Astrocyte (in vitro differentiated cells and primary cell): ENCODE measurements around the gene F3.

ENCODE experiments used
- EZH2 ChIP-seq: IDR thresholded peaks from 2 replicates; pipeline ENCODE4 v1.6.1; 2012; ENCODE audit warnings: mild to moderate bottlenecking, low read length, inconsistent platforms; ENCODE audit not compliant: insufficient read depth
- TF ChIP-seq, protein P1 (sequence below): IDR thresholded peaks from 2 replicates; pipeline ENCODE4 v1.5.1; 2011; ENCODE audit warnings: low read depth, mild to moderate bottlenecking, inconsistent platforms, low read length, moderate library complexity; ENCODE audit not compliant: insufficient read depth

DNA sequence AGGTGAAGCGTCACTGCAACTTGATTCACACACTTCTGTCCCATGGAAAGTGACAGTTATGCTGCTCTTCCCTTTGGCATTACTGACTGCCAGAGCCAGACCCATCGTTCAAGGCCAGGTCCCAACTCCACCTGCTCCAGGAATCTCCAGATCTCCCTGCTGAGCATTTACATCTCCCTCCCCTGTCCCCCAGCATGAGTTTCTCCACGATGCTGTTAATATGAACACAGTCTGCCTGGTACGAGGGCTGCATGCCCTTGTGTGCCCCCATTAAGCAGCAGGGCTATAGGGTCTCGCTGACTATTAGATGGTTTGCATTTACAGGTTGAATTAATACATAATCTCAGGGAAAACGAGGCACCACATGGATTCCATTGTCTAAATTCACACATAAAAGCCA lies 4.3 kb downstream of the F3 start:
- TF ChIP-seq EZH2 = no peak
- TF ChIP-seq, protein P1, sequence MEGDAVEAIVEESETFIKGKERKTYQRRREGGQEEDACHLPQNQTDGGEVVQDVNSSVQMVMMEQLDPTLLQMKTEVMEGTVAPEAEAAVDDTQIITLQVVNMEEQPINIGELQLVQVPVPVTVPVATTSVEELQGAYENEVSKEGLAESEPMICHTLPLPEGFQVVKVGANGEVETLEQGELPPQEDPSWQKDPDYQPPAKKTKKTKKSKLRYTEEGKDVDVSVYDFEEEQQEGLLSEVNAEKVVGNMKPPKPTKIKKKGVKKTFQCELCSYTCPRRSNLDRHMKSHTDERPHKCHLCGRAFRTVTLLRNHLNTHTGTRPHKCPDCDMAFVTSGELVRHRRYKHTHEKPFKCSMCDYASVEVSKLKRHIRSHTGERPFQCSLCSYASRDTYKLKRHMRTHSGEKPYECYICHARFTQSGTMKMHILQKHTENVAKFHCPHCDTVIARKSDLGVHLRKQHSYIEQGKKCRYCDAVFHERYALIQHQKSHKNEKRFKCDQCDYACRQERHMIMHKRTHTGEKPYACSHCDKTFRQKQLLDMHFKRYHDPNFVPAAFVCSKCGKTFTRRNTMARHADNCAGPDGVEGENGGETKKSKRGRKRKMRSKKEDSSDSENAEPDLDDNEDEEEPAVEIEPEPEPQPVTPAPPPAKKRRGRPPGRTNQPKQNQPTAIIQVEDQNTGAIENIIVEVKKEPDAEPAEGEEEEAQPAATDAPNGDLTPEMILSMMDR = no peak
